Testis (tissue), 3 donors: ENCODE results near the gene DENND1A. TPM values are rescaled to one million over a fixed set of nuclear protein-coding genes. Genes with fewer than 3 reads are reported as not detected.

Experiments used
- DNase-seq: peaks from one replicate; pipeline ENCODE4 v3.0.0-alpha.2; 2019
- H3K27ac ChIP-seq, 2 donors: fragments of 200-600 bp; sonication (generic); one replicate each; pipeline ENCODE4 v1.5.1; 2019
- H3K27me3 ChIP-seq: fragments of 200-600 bp; sonication (generic); one replicate; pipeline ENCODE4 v1.5.1; 2019
- H3K36me3 ChIP-seq: fragments of 200-600 bp; sonication (generic); one replicate; pipeline ENCODE4 v1.5.1; 2017; ENCODE audit warnings: low read depth; ENCODE audit errors: missing control alignments
- H3K4me1 ChIP-seq: fragments of 200-600 bp; sonication (generic); one replicate; pipeline ENCODE4 v1.5.1; 2019
- H3K4me3 ChIP-seq, 2 donors: fragments of 200-600 bp; sonication (generic); one replicate each; pipeline ENCODE4 v1.5.1; 2017 to 2019
- H3K9me3 ChIP-seq: fragments of 200-600 bp; sonication (generic); one replicate; pipeline ENCODE4 v1.5.1; 2017
- POLR2A ChIP-seq: fragments of 450-650 bp; IDR thresholded peaks from one replicate; pipeline ENCODE4 v1.6.1; 2017; ENCODE audit warnings: antibody characterized with exemption, mild to moderate bottlenecking, moderate library complexity
- WGBS, 2 donors: methylation state at CpG; one replicate each; pipeline ENCODE4 v1.1.5; 2018; 5-methylcytosine and 5-hydroxymethylcytosine counted together
- intact Hi-C: fragments of 100-400 bp; cut with DNase I; formaldehyde crosslinking; loops from one replicate; pipeline ENCODE4 v1.15.1; 2023; ENCODE audit warnings: low total_unique reads
- polyA plus RNA-seq: library from polyadenylated mRNA; stranded (reverse); fragments of 350-450 nt; fragmentation: Illumina TruSeq; extraction: RNeasy Lipid Tissue Mini Kit (QIAGEN cat#74804); gene quantifications from one replicate; pipeline ENCODE4 v1.2.3, GENCODE V29; 2014; ENCODE audit warnings: low read depth, low replicate concordance; ENCODE audit not compliant: insufficient read depth
- total RNA-seq, 2 donors: library from RNA; depleted of rRNA; stranded (reverse); fragments of >200 nt; gene quantifications; one replicate each; pipeline ENCODE4 v1.2.3, GENCODE V29; 2016
- TF ChIP-seq, protein P1 (sequence below), 3 experiments: fragments of 450-650 bp in 2 of 3; fragments of 200-600 bp in 1 of 3; sonication (generic) in 1 of 3; IDR thresholded peaks; one replicate each; pipeline ENCODE4 v1.5.1; 2016 to 2019; ENCODE audit warnings: antibody characterized with exemption in 3 of 3, mild to moderate bottlenecking in 2 of 3, moderate library complexity in 1 of 3

The DENND1A gene
- total and polyA plus RNA-seq, 3 donors from 2014 or later: 20.3 to 47.4 (median 44.9) TPM

- Histone ChIP-seq H3K4me1 (no peaks in the 10 kb centered on the region), H3K4me3 (no peak overlapping the region), H3K27me3 (no peaks in the 10 kb centered on the region), H3K27ac (no peak overlapping the region), H3K9me3 (no peaks in the 10 kb centered on the region), H3K36me3 (no peaks in the 10 kb centered on the region)
- TF ChIP-seq POLR2A: no peak
- TF ChIP-seq, protein P1, sequence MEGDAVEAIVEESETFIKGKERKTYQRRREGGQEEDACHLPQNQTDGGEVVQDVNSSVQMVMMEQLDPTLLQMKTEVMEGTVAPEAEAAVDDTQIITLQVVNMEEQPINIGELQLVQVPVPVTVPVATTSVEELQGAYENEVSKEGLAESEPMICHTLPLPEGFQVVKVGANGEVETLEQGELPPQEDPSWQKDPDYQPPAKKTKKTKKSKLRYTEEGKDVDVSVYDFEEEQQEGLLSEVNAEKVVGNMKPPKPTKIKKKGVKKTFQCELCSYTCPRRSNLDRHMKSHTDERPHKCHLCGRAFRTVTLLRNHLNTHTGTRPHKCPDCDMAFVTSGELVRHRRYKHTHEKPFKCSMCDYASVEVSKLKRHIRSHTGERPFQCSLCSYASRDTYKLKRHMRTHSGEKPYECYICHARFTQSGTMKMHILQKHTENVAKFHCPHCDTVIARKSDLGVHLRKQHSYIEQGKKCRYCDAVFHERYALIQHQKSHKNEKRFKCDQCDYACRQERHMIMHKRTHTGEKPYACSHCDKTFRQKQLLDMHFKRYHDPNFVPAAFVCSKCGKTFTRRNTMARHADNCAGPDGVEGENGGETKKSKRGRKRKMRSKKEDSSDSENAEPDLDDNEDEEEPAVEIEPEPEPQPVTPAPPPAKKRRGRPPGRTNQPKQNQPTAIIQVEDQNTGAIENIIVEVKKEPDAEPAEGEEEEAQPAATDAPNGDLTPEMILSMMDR (IDR thresholded peaks at IDR 0.05): no peak
- 97 to 98% methylated on average over 4 of the region's 4 CpGs for WGBS, 2 donors
- intact Hi-C loops: no loop called here
- no peak for DNase-seq
Measured at GRCh38 chr9:123392802-123393201, 537.1 kb downstream of the DENND1A start.

DNA sequence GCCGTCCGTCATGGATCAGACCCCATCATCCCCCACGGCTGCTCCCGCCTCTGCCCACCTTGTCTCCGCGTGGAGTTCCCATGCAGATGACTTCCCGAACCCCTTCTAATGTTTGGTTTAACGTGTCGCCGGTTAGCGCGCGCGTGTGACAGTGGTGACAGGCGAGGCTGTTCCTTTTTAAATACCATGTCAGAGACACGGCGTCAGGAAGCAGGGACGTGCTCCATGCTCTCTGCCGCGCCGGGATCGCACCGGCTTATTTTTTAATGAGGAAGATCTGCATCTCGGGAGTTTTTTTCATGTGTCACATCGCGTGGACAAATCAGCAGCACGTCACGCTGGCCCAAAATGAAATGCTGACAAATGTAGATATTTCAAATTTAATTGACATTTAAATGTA is 538.0 kb downstream of the DENND1A start:
- H3K9me3 ChIP-seq: no peaks in the 10 kb centered on the region
- no peak for TF ChIP-seq POLR2A
- TF ChIP-seq, protein P1 (IDR thresholded peaks at IDR 0.05): no peak
- no peak for DNase-seq
- intact Hi-C loops: no loop called here
- H3K4me1 ChIP-seq: no peaks in the 10 kb centered on the region
- 90 to 91% methylated on average over 22 to 28 of the region's 28 CpGs for WGBS, 2 donors
- no peak overlapping the region for H3K4me3 ChIP-seq
- H3K36me3 ChIP-seq: no peaks in the 10 kb centered on the region
- H3K27ac ChIP-seq: no peak overlapping the region
- H3K27me3 ChIP-seq: no peaks in the 10 kb centered on the region

- WGBS, 2 donors: 95% methylated on average over 5 of the region's 5 CpGs
- no peak overlapping the region for H3K4me3 ChIP-seq
- intact Hi-C loops: no loop called here
- H3K9me3 ChIP-seq: no peaks in the 10 kb centered on the region
- no peak overlapping the region for H3K27ac ChIP-seq
- no peak for DNase-seq
- no peaks in the 10 kb centered on the region for H3K36me3 ChIP-seq
- no peaks in the 10 kb centered on the region for H3K4me1 ChIP-seq
- no peak for TF ChIP-seq POLR2A
- TF ChIP-seq, protein P1 (IDR thresholded peaks at IDR 0.05): no peak
- H3K27me3 ChIP-seq: no peaks in the 10 kb centered on the region
Measured at GRCh38 chr9:123391233-123391632, 538.7 kb downstream of the DENND1A start.

DNA sequence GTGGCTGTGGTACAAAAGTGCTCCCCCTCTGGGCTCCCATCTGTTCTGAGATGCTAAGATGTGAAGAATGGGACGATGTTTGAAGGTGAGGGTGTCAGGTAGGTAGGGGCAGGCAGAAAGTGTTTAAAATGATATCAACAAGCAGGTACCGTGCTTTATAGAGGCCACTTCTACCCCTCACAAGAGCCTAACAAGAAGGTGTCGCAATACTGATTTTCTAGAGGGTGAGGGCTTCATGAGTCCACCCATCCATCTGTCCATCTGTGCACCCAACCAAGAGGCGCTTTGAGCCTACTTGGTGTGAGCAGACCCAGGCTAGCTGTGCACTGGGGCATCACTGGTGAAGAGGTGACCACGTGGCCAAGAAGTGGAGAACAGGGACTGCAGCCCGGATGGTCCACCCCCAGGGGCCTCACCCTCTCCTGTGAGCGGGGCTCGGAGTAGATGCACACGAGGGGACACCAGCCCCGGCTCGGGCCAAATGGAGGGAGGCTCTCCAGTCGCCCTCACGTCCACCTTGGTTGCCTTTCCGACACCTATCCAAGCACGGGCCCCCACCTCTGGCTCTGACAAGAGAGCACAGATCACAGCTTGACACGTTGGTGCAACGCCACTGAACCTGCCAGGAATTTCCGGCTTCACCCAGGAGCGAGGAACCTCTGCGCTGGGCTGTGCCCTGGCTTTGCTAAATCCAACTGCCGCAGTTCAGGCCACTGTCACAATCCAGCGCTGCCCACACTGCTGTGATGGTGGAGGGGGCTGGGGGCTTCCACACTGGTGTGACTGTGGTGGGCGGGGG is 539.4 kb downstream of the DENND1A start:
- TF ChIP-seq, protein P1 (IDR thresholded peaks at IDR 0.05): no peak
- no peak for TF ChIP-seq POLR2A
- H3K9me3 ChIP-seq: no peaks in the 10 kb centered on the region

GRCh38 chr9:123389698-123390097 is 540.2 kb downstream of the DENND1A start:
- H3K4me3 ChIP-seq: no peak overlapping the region
- 84 to 85% methylated on average over 12 of the region's 12 CpGs for WGBS, 2 donors
- no peaks in the 10 kb centered on the region for H3K9me3 ChIP-seq
- no peaks in the 10 kb centered on the region for H3K36me3 ChIP-seq
- intact Hi-C loops: no loop called here
- no peaks in the 10 kb centered on the region for H3K27me3 ChIP-seq
- no peak overlapping the region for H3K27ac ChIP-seq
- H3K4me1 ChIP-seq: no peaks in the 10 kb centered on the region
- TF ChIP-seq POLR2A: no peak
- TF ChIP-seq, protein P1 (IDR thresholded peaks at IDR 0.05): no peak
- no peak for DNase-seq

More for the DNA sequence above, 539.4 kb downstream of the DENND1A start:
- DNase-seq: no peak
- Histone ChIP-seq H3K36me3 (no peaks in the 10 kb centered on the region), H3K4me1 (no peaks in the 10 kb centered on the region), H3K27ac (no peak overlapping the region), H3K4me3 (no peak overlapping the region), H3K27me3 (no peaks in the 10 kb centered on the region)
- 84 to 87% methylated on average over 16 to 23 of the region's 23 CpGs for WGBS, 2 donors
- intact Hi-C loops: no loop called here
